ENCODE measurements around the gene FGF5. TPM values are rescaled to one million over a fixed set of nuclear protein-coding genes. Genes with fewer than 3 reads are reported as not detected.

FGF5 gene
- total RNA-seq, 1 experiment from 2014 or later = not detected

GRCh38 chr4:80226094-80226493 is 40.4 kb upstream of the FGF5 start:
- no peaks in the 10 kb centered on the region for H3K36me3 ChIP-seq (ENCODE audit: control insufficient read depth in 1 of 2, insufficient read depth in 2 of 2, low read length in 2 of 2)
- no peak for ATAC-seq
- no peak overlapping the region for H3K9ac ChIP-seq (ENCODE audit: low read length)
- H3K4me1 ChIP-seq (ENCODE audit: control insufficient read depth in 1 of 2, insufficient read depth in 2 of 2, low read length in 2 of 2) = no peaks in the 10 kb centered on the region
- no peak overlapping the region for H3K4me3 ChIP-seq (replicated peaks in 1 of 2; ENCODE audit: low read depth in 1 of 2, low read length in 2 of 2)
- RAD21 ChIA-PET (ENCODE audit: low non-redundant PET in 1 of 2, low total read pairs in 2 of 2, uncharacterized antibody in 2 of 2, unreplicated experiment in 2 of 2) = no interaction called here
- BruUV-seq (replicated peaks) = no TSS peak
- no peak overlapping the region for H2AFZ ChIP-seq (ENCODE audit: low read depth, low read length, poor library complexity, severe bottlenecking)
- no peak for TF ChIP-seq ELF1 (IDR thresholded peaks at IDR 0.05; ENCODE audit: borderline replicate concordance, low read depth)
- no peak overlapping the region for H3K27ac ChIP-seq (ENCODE audit: low read depth, low read length)
- H3K79me2 ChIP-seq (ENCODE audit: insufficient read depth, low read length) = no peaks in the 10 kb centered on the region
- peaks cover 59% of the 10 kb centered on the region for H3K27me3 ChIP-seq (ENCODE audit: insufficient read depth, low read length)
- H3K9me3 ChIP-seq (ENCODE audit: control insufficient read depth in 1 of 2, insufficient read depth in 1 of 2, low read depth in 1 of 2, low read length in 2 of 2) = no peaks in the 10 kb centered on the region
- CTCF ChIA-PET = no interaction called here
- no peak overlapping the region for H3K4me2 ChIP-seq (ENCODE audit: low read length)
- no peak for DNase-seq (ENCODE audit: low read depth, low spot score)
- POLR2A ChIA-PET = no interaction called here
- intact Hi-C loops (cut with micrococcal nuclease) = loop anchor here (10.0 kb wide), 1 partner anchor 829 kb away; no protein-coding TSS in a partner anchor
- H4K20me1 ChIP-seq (ENCODE audit: insufficient read depth) = no peaks in the 10 kb centered on the region
- H3K9me2 ChIP-seq (ENCODE audit: insufficient read depth) = no peaks in the 10 kb centered on the region

- no peaks in the 10 kb centered on the region for H3K79me2 ChIP-seq (ENCODE audit: insufficient read depth, low read length)
- no peak overlapping the region for H3K4me2 ChIP-seq (ENCODE audit: low read length)
- H3K9me3 ChIP-seq (ENCODE audit: control insufficient read depth in 1 of 2, insufficient read depth in 1 of 2, low read depth in 1 of 2, low read length in 2 of 2) = no peaks in the 10 kb centered on the region
- peaks cover 80% of the 10 kb centered on the region for H3K27me3 ChIP-seq (ENCODE audit: insufficient read depth, low read length)
- H3K9me2 ChIP-seq (ENCODE audit: insufficient read depth) = no peaks in the 10 kb centered on the region
- H3K27ac ChIP-seq (ENCODE audit: low read depth, low read length) = no peak overlapping the region
- TF ChIP-seq POLR2A (IDR thresholded peaks at IDR 0.05; ENCODE audit: borderline replicate concordance, extremely low read depth, insufficient read depth, insufficient read length) = no peak
- TF ChIP-seq FOSL1 (IDR thresholded peaks at IDR 0.05; ENCODE audit: low read depth) = no peak
- TF ChIP-seq POLR2AphosphoS5 (IDR thresholded peaks at IDR 0.05; ENCODE audit: low read depth, low read length) = no peak
- no peak for TF ChIP-seq REST (IDR thresholded peaks at IDR 0.05; ENCODE audit: low read depth)
- TF ChIP-seq EZH2 (IDR thresholded peaks at IDR 0.05) = no peak
- no peak for TF ChIP-seq CEBPB (IDR thresholded peaks at IDR 0.05; ENCODE audit: low read depth)
- no peak for TF ChIP-seq EGR1 (IDR thresholded peaks at IDR 0.05; ENCODE audit: low read depth)
- no peak for TF ChIP-seq RAD21 (IDR thresholded peaks at IDR 0.05; ENCODE audit: low read depth)
- TF ChIP-seq YY1 (IDR thresholded peaks at IDR 0.05; ENCODE audit: extremely low read depth, insufficient replicate concordance, low read depth, low read length) = no peak
- TF ChIP-seq, protein P1, sequence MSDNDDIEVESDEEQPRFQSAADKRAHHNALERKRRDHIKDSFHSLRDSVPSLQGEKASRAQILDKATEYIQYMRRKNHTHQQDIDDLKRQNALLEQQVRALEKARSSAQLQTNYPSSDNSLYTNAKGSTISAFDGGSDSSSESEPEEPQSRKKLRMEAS (IDR thresholded peaks at IDR 0.05) = no peak
- TF ChIP-seq ELF1 (IDR thresholded peaks at IDR 0.05; ENCODE audit: borderline replicate concordance, low read depth) = no peak
- TF ChIP-seq, protein P2, sequence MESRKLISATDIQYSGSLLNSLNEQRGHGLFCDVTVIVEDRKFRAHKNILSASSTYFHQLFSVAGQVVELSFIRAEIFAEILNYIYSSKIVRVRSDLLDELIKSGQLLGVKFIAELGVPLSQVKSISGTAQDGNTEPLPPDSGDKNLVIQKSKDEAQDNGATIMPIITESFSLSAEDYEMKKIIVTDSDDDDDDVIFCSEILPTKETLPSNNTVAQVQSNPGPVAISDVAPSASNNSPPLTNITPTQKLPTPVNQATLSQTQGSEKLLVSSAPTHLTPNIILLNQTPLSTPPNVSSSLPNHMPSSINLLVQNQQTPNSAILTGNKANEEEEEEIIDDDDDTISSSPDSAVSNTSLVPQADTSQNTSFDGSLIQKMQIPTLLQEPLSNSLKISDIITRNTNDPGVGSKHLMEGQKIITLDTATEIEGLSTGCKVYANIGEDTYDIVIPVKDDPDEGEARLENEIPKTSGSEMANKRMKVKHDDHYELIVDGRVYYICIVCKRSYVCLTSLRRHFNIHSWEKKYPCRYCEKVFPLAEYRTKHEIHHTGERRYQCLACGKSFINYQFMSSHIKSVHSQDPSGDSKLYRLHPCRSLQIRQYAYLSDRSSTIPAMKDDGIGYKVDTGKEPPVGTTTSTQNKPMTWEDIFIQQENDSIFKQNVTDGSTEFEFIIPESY (IDR thresholded peaks at IDR 0.05; ENCODE audit: extremely low read depth, insufficient replicate concordance, low read length) = no peak
- TF ChIP-seq, protein P3, sequence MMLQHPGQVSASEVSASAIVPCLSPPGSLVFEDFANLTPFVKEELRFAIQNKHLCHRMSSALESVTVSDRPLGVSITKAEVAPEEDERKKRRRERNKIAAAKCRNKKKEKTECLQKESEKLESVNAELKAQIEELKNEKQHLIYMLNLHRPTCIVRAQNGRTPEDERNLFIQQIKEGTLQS (IDR thresholded peaks at IDR 0.05) = no peak
- no peak for TF ChIP-seq CBX3 (IDR thresholded peaks at IDR 0.05; ENCODE audit: low read depth)
- no peaks in the 10 kb centered on the region for H4K20me1 ChIP-seq (ENCODE audit: insufficient read depth)
- H2AFZ ChIP-seq (ENCODE audit: low read depth, low read length, poor library complexity, severe bottlenecking) = no peak overlapping the region
- no peaks in the 10 kb centered on the region for H3K4me1 ChIP-seq (ENCODE audit: control insufficient read depth in 1 of 2, insufficient read depth in 2 of 2, low read length in 2 of 2)
- RAD21 ChIA-PET (ENCODE audit: low non-redundant PET in 1 of 2, low total read pairs in 2 of 2, uncharacterized antibody in 2 of 2, unreplicated experiment in 2 of 2) = no interaction called here
- no peak overlapping the region for H3K4me3 ChIP-seq (replicated peaks in 1 of 2; ENCODE audit: low read depth in 1 of 2, low read length in 2 of 2)
- ATAC-seq = no peak
- CTCF ChIA-PET = interaction anchor here (1.0 to 1.2 kb wide), 2 partner anchors 8 to 95 kb away, joined by 3 read pairs; no protein-coding TSS in a partner anchor
- POLR2A ChIA-PET = no interaction called here
- intact Hi-C loops (cut with micrococcal nuclease) = loop anchor here (10.0 kb wide), 1 partner anchor 826 kb away; no protein-coding TSS in a partner anchor
- no peak for DNase-seq (ENCODE audit: low read depth, low spot score)
- H3K9ac ChIP-seq (ENCODE audit: low read length) = no peak overlapping the region
- no TSS peak for BruUV-seq (replicated peaks)
- no peaks in the 10 kb centered on the region for H3K36me3 ChIP-seq (ENCODE audit: control insufficient read depth in 1 of 2, insufficient read depth in 2 of 2, low read length in 2 of 2)
Observed at GRCh38 chr4:80228460-80228859, 38.0 kb upstream of the FGF5 start.
